ENCODE data around the gene FBXO11. TPM values are rescaled to one million over a fixed set of nuclear protein-coding genes. Genes with fewer than 3 reads are reported as not detected.
"Not testable (repeated sequence)": the region's sequence is repeated elsewhere in the genome, so short reads cannot be mapped to it uniquely, and the experiment has no call there.

The FBXO11 gene
- total RNA-seq = 10 to 100 TPM; 61.1 to 64.0 TPM

- DNase-seq (peak; percentile 86), ATAC-seq (ENCODE audit: low read depth) (peak; percentile 83)
- Mint-ChIP-seq H3K4me1 (peaks cover 21% of the 10 kb centered on the region), H3K4me3 (peak within 1 kb of the TSS; percentile 91), H3K9me3 (no peaks in the 10 kb centered on the region), H3K27ac (peak within 1 kb of the TSS; percentile 96), H3K27me3 (no peaks in the 10 kb centered on the region), H3K36me3 (peaks cover 2% of the 10 kb centered on the region)
- POLR2A ChIA-PET = interaction anchor here (0.6 to 1.4 kb wide), 10 partner anchors 10 to 542 kb away, joined by 3 to 9 read pairs (median 4); partner anchors contain the start of gene MSH6
Observed at GRCh38 chr2:47906157-47907038, at the start of gene FBXO11. TSS of gene FBXO11 (minus strand) at chr2:47906498. CDS start at chr2:47905720, 778 bp downstream.

GRCh38 chr2:47950340-47951301, 44.3 kb upstream of the FBXO11 start:
- Mint-ChIP-seq H3K4me1 (no peaks in the 10 kb centered on the region), H3K36me3 (no peaks in the 10 kb centered on the region), H3K27ac (no peak overlapping the region), H3K4me3 (no peak overlapping the region), H3K9me3 (no peaks in the 10 kb centered on the region), H3K27me3 (peaks cover 8% of the 10 kb centered on the region)
- no peak for DNase-seq
- no peak for ATAC-seq (ENCODE audit: low read depth)
- POLR2A ChIA-PET = no interaction called here

GRCh38 chr2:47946593-47946992, 40.3 kb upstream of the FBXO11 start:
- no peaks in the 10 kb centered on the region for H3K27me3 Mint-ChIP-seq
- H3K4me3 Mint-ChIP-seq = no peak overlapping the region
- POLR2A ChIA-PET = interaction anchor here (0.6 kb wide), 1 partner anchor 88 kb away, joined by 4 read pairs; no protein-coding TSS in a partner anchor
- no peaks in the 10 kb centered on the region for H3K9me3 Mint-ChIP-seq
- H3K4me1 Mint-ChIP-seq = no peaks in the 10 kb centered on the region
- no peak for ATAC-seq (ENCODE audit: low read depth)
- H3K27ac Mint-ChIP-seq = no peak overlapping the region
- DNase-seq = no peak
- no peaks in the 10 kb centered on the region for H3K36me3 Mint-ChIP-seq

- H3K27ac Mint-ChIP-seq = no peak overlapping the region
- DNase-seq (no peak), ATAC-seq (ENCODE audit: low read depth) (no peak)
- no peaks in the 10 kb centered on the region for H3K4me1 Mint-ChIP-seq
- no peaks in the 10 kb centered on the region for H3K36me3 Mint-ChIP-seq
- POLR2A ChIA-PET = no interaction called here
- no peaks in the 10 kb centered on the region for H3K9me3 Mint-ChIP-seq
- H3K27me3 Mint-ChIP-seq = no peaks in the 10 kb centered on the region
- H3K4me3 Mint-ChIP-seq = no peak overlapping the region
Observed at GRCh38 chr2:47945046-47945781, 38.9 kb upstream of the FBXO11 start.

- H3K27me3 Mint-ChIP-seq = peaks cover 5% of the 10 kb centered on the region
- no peaks in the 10 kb centered on the region for H3K36me3 Mint-ChIP-seq
- H3K9me3 Mint-ChIP-seq = no peaks in the 10 kb centered on the region
- POLR2A ChIA-PET = no interaction called here
- H3K27ac Mint-ChIP-seq = no peak overlapping the region
- ATAC-seq (ENCODE audit: low read depth) (no peak), DNase-seq (no peak)
- no peaks in the 10 kb centered on the region for H3K4me1 Mint-ChIP-seq
- H3K4me3 Mint-ChIP-seq = no peak overlapping the region
Observed at GRCh38 chr2:47941936-47942335, 35.6 kb upstream of the FBXO11 start.

GRCh38 chr2:47937677-47938076, 31.4 kb upstream of the FBXO11 start:
- Mint-ChIP-seq H3K4me3 (no peak overlapping the region), H3K27ac (no peak overlapping the region), H3K9me3 (no peaks in the 10 kb centered on the region), H3K27me3 (peaks cover 5% of the 10 kb centered on the region), H3K4me1 (no peaks in the 10 kb centered on the region), H3K36me3 (no peaks in the 10 kb centered on the region)
- ATAC-seq (ENCODE audit: low read depth) = no peak
- POLR2A ChIA-PET = no interaction called here
- no peak for DNase-seq

- no peak overlapping the region for H3K4me3 Mint-ChIP-seq
- DNase-seq = no peak
- no peaks in the 10 kb centered on the region for H3K4me1 Mint-ChIP-seq
- no peaks in the 10 kb centered on the region for H3K9me3 Mint-ChIP-seq
- H3K27me3 Mint-ChIP-seq = peaks cover 5% of the 10 kb centered on the region
- ATAC-seq (ENCODE audit: low read depth) = no peak
- no peaks in the 10 kb centered on the region for H3K36me3 Mint-ChIP-seq
- POLR2A ChIA-PET = no interaction called here
- no peak overlapping the region for H3K27ac Mint-ChIP-seq
Observed at GRCh38 chr2:47935071-47935470, 28.8 kb upstream of the FBXO11 start.

- POLR2A ChIA-PET = no interaction called here
Observed at GRCh38 chr2:47918043-47918442, 11.7 kb upstream of the FBXO11 start.

GRCh38 chr2:47917276-47917961, 11.1 kb upstream of the FBXO11 start:
- POLR2A ChIA-PET = no interaction called here
- Mint-ChIP-seq H3K27me3 (peaks cover 2% of the 10 kb centered on the region), H3K9me3 (no peaks in the 10 kb centered on the region), H3K4me3 (no peak overlapping the region), H3K36me3 (peaks cover 2% of the 10 kb centered on the region), H3K27ac (no peak overlapping the region), H3K4me1 (peaks cover 5% of the 10 kb centered on the region)
- ATAC-seq (ENCODE audit: low read depth) (no peak), DNase-seq (no peak)

More at GRCh38 chr2:47918043-47918442, 11.7 kb upstream of the FBXO11 start:
- peaks cover 2% of the 10 kb centered on the region for H3K27me3 Mint-ChIP-seq
- no peak overlapping the region for H3K27ac Mint-ChIP-seq
- DNase-seq = no peak
- H3K36me3 Mint-ChIP-seq = peaks cover 2% of the 10 kb centered on the region
- H3K9me3 Mint-ChIP-seq = no peaks in the 10 kb centered on the region
- ATAC-seq (ENCODE audit: low read depth) = no peak
- H3K4me3 Mint-ChIP-seq = no peak overlapping the region
- H3K4me1 Mint-ChIP-seq = peaks cover 5% of the 10 kb centered on the region

GRCh38 chr2:47916412-47916811, 10.1 kb upstream of the FBXO11 start:
- Mint-ChIP-seq H3K9me3 (peaks cover 1% of the 10 kb centered on the region), H3K36me3 (peaks cover 4% of the 10 kb centered on the region), H3K4me3 (no peak overlapping the region), H3K27ac (no peak overlapping the region), H3K4me1 (peaks cover 5% of the 10 kb centered on the region), H3K27me3 (peaks cover 2% of the 10 kb centered on the region)
- DNase-seq (no peak), ATAC-seq (ENCODE audit: low read depth) (no peak)
- POLR2A ChIA-PET = interaction anchor here (1.5 kb wide), 1 partner anchor 9 kb away, joined by 4 read pairs; no protein-coding TSS in a partner anchor

- H3K27ac Mint-ChIP-seq; ATAC-seq (ENCODE audit: low read depth); H3K36me3 Mint-ChIP-seq; H3K4me3 Mint-ChIP-seq; DNase-seq; H3K27me3 Mint-ChIP-seq; H3K9me3 Mint-ChIP-seq; POLR2A ChIA-PET; H3K4me1 Mint-ChIP-seq: not testable (repeated sequence)
Observed at GRCh38 chr2:47910662-47911061, 4.4 kb upstream of the FBXO11 start.

- peaks cover 5% of the 10 kb centered on the region for H3K36me3 Mint-ChIP-seq
- no peaks in the 10 kb centered on the region for H3K27me3 Mint-ChIP-seq
- ATAC-seq (ENCODE audit: low read depth) = no peak
- no peak for DNase-seq
- POLR2A ChIA-PET = no interaction called here
- peaks cover 1% of the 10 kb centered on the region for H3K9me3 Mint-ChIP-seq
- H3K27ac Mint-ChIP-seq = no peak overlapping the region
- no peak overlapping the region for H3K4me3 Mint-ChIP-seq
- H3K4me1 Mint-ChIP-seq = peaks cover 8% of the 10 kb centered on the region
Observed at GRCh38 chr2:47908682-47909081, 2.4 kb upstream of the FBXO11 start.

Measured in activated naive CD8-positive, alpha-beta T cell treated with anti-CD3 and anti-CD28 coated beads, Interleukin-2, amount 10 ng/mL, durations not matched to agents 7 days and 5 days (primary cell).